ENCODE measurements around the gene STXBP2.

The STXBP2 gene

GRCh38 chr19:7596211-7596937, 40.5 kb upstream of the STXBP2 start:
- H2BK120ac ChIP-seq (ENCODE audit: low read depth, low read length): no peak overlapping the region
- peaks cover 5 to 6% of the 10 kb centered on the region in 2 donors for H3K4me1 ChIP-seq (ENCODE audit: control insufficient read depth in 2 of 2, insufficient read depth in 1 of 2, low read depth in 1 of 2, low read length in 2 of 2)
- no peak overlapping the region for H3K14ac ChIP-seq (ENCODE audit: low read length)
- H3K9ac ChIP-seq (ENCODE audit: low read depth, low read length, poor library complexity): peak overlapping the region; percentile 64
- WGBS, 2 donors (ENCODE audit: extremely low coverage in 2 of 2, insufficient read length in 2 of 2, insufficient replicate concordance in 1 of 2): no CpG with 5 or more reads among the region's 70 CpGs
- H3K36me3 ChIP-seq (replicated peaks in 1 of 2; ENCODE audit: control insufficient read depth in 2 of 2, insufficient read depth in 2 of 2, low read length in 2 of 2): no peaks in the 10 kb centered on the region
- no peak for DNase-seq (ENCODE audit: low spot score)
- H2BK15ac ChIP-seq (ENCODE audit: low read length): no peak overlapping the region
- H2AK5ac ChIP-seq (ENCODE audit: low read depth, low read length): peak overlapping the region; percentile 2
- peak overlapping the region; percentile 92 for H3K18ac ChIP-seq (ENCODE audit: low read length)
- peak overlapping the region; percentile 57 to 96 for H3K4me3 ChIP-seq (ENCODE audit: low read length in 2 of 2)
- H3K9me3 ChIP-seq (replicated peaks in 1 of 2; ENCODE audit: control insufficient read depth in 2 of 2, insufficient read depth in 1 of 2, low read depth in 1 of 2, low read length in 2 of 2): no peaks in the 10 kb centered on the region
- peak overlapping the region; percentile 71 for H2AFZ ChIP-seq (ENCODE audit: low read length)
- H3K4me2 ChIP-seq (ENCODE audit: insufficient read depth, low read length, poor library complexity, severe bottlenecking): peak overlapping the region; percentile 87
- H3K4ac ChIP-seq (ENCODE audit: low read length): no peak overlapping the region
- no peak overlapping the region for H3K27ac ChIP-seq (replicated peaks; ENCODE audit: low read length)
- no peak overlapping the region for H2BK12ac ChIP-seq (ENCODE audit: low read length)
- H2BK5ac ChIP-seq (ENCODE audit: low read length): peak overlapping the region; percentile 32
- H3K27me3 ChIP-seq (ENCODE audit: control insufficient read depth in 3 of 3, insufficient read depth in 3 of 3, low read depth in 1 of 3, low read length in 3 of 3): peaks cover 0 to 19% (median 7%) of the 10 kb centered on the region in 3 experiments
- H3K23ac ChIP-seq (ENCODE audit: low read depth, low read length, poor library complexity): no peak overlapping the region
- H4K8ac ChIP-seq (ENCODE audit: low read depth, low read length): no peak overlapping the region
- no peak overlapping the region for H4K91ac ChIP-seq (ENCODE audit: low read depth, low read length, poor library complexity)
- H3K79me1 ChIP-seq (ENCODE audit: low read depth, low read length): no peaks in the 10 kb centered on the region

- Histone ChIP-seq H3K18ac (ENCODE audit: low read length) (no peak overlapping the region), H2BK120ac (ENCODE audit: low read depth, low read length) (no peak overlapping the region), H3K27me3 (ENCODE audit: control insufficient read depth in 3 of 3, insufficient read depth in 3 of 3, low read depth in 1 of 3, low read length in 3 of 3) (peaks cover 0 to 16% (median 7%) of the 10 kb centered on the region in 3 experiments), H2AK5ac (ENCODE audit: low read depth, low read length) (no peak overlapping the region), H3K4me2 (ENCODE audit: insufficient read depth, low read length, poor library complexity, severe bottlenecking) (no peak overlapping the region), H3K4me1 (ENCODE audit: control insufficient read depth in 2 of 2, insufficient read depth in 1 of 2, low read depth in 1 of 2, low read length in 2 of 2) (peaks cover 5 to 6% of the 10 kb centered on the region in 2 donors), H3K27ac (replicated peaks; ENCODE audit: low read length) (no peak overlapping the region), H4K91ac (ENCODE audit: low read depth, low read length, poor library complexity) (no peak overlapping the region), H3K23ac (ENCODE audit: low read depth, low read length, poor library complexity) (no peak overlapping the region), H2BK5ac (ENCODE audit: low read length) (no peak overlapping the region), H3K4ac (ENCODE audit: low read length) (no peak overlapping the region), H2BK15ac (ENCODE audit: low read length) (no peak overlapping the region), H2BK12ac (ENCODE audit: low read length) (no peak overlapping the region), H3K79me1 (ENCODE audit: low read depth, low read length) (no peaks in the 10 kb centered on the region), H2AFZ (ENCODE audit: low read length) (no peak overlapping the region), H3K9ac (ENCODE audit: low read depth, low read length, poor library complexity) (no peak overlapping the region), H4K8ac (ENCODE audit: low read depth, low read length) (no peak overlapping the region), H3K4me3 (ENCODE audit: low read length in 2 of 2) (no peak overlapping the region), H3K9me3 (replicated peaks in 1 of 2; ENCODE audit: control insufficient read depth in 2 of 2, insufficient read depth in 1 of 2, low read depth in 1 of 2, low read length in 2 of 2) (no peaks in the 10 kb centered on the region), H3K14ac (ENCODE audit: low read length) (no peak overlapping the region), H3K36me3 (replicated peaks in 1 of 2; ENCODE audit: control insufficient read depth in 2 of 2, insufficient read depth in 2 of 2, low read length in 2 of 2) (no peaks in the 10 kb centered on the region)
- whole genome bisulfite sequencing, 2 donors (ENCODE audit: extremely low coverage in 2 of 2, insufficient read length in 2 of 2, insufficient replicate concordance in 1 of 2): no CpG with 5 or more reads among the region's 9 CpGs
- no peak for DNase-seq (ENCODE audit: low spot score)
Observed at GRCh38 chr19:7597689-7598088, 39.2 kb upstream of the STXBP2 start.

- Histone ChIP-seq H4K8ac (ENCODE audit: low read depth, low read length) (no peak overlapping the region), H3K18ac (ENCODE audit: low read length) (no peak overlapping the region), H3K4me3 (ENCODE audit: low read length in 2 of 2) (no peak overlapping the region), H3K9ac (ENCODE audit: low read depth, low read length, poor library complexity) (no peak overlapping the region), H2AFZ (ENCODE audit: low read length) (no peak overlapping the region), H3K4me1 (ENCODE audit: control insufficient read depth in 2 of 2, insufficient read depth in 1 of 2, low read depth in 1 of 2, low read length in 2 of 2) (peaks cover 5 to 6% of the 10 kb centered on the region in 2 donors), H3K79me1 (ENCODE audit: low read depth, low read length) (no peaks in the 10 kb centered on the region), H3K9me3 (replicated peaks in 1 of 2; ENCODE audit: control insufficient read depth in 2 of 2, insufficient read depth in 1 of 2, low read depth in 1 of 2, low read length in 2 of 2) (no peaks in the 10 kb centered on the region), H3K14ac (ENCODE audit: low read length) (no peak overlapping the region), H3K23ac (ENCODE audit: low read depth, low read length, poor library complexity) (no peak overlapping the region), H3K27me3 (ENCODE audit: control insufficient read depth in 3 of 3, insufficient read depth in 3 of 3, low read depth in 1 of 3, low read length in 3 of 3) (peaks cover 0 to 16% (median 7%) of the 10 kb centered on the region in 3 experiments), H2AK5ac (ENCODE audit: low read depth, low read length) (no peak overlapping the region), H3K4me2 (ENCODE audit: insufficient read depth, low read length, poor library complexity, severe bottlenecking) (no peak overlapping the region), H2BK15ac (ENCODE audit: low read length) (no peak overlapping the region), H2BK5ac (ENCODE audit: low read length) (no peak overlapping the region), H3K36me3 (replicated peaks in 1 of 2; ENCODE audit: control insufficient read depth in 2 of 2, insufficient read depth in 2 of 2, low read length in 2 of 2) (no peaks in the 10 kb centered on the region), H3K27ac (replicated peaks; ENCODE audit: low read length) (no peak overlapping the region), H2BK120ac (ENCODE audit: low read depth, low read length) (no peak overlapping the region), H2BK12ac (ENCODE audit: low read length) (no peak overlapping the region), H4K91ac (ENCODE audit: low read depth, low read length, poor library complexity) (no peak overlapping the region), H3K4ac (ENCODE audit: low read length) (no peak overlapping the region)
- WGBS, 2 donors (ENCODE audit: extremely low coverage in 2 of 2, insufficient read length in 2 of 2, insufficient replicate concordance in 1 of 2): no CpG with 5 or more reads among the region's 6 CpGs
- no peak for DNase-seq (ENCODE audit: low spot score)
Observed at GRCh38 chr19:7598180-7598579, 38.7 kb upstream of the STXBP2 start.

GRCh38 chr19:7600721-7601120, 36.2 kb upstream of the STXBP2 start:
- H2BK15ac ChIP-seq (ENCODE audit: low read length): no peak overlapping the region
- no peak overlapping the region for H3K23ac ChIP-seq (ENCODE audit: low read depth, low read length, poor library complexity)
- H3K4ac ChIP-seq (ENCODE audit: low read length): no peak overlapping the region
- H3K4me1 ChIP-seq (ENCODE audit: control insufficient read depth in 2 of 2, insufficient read depth in 1 of 2, low read depth in 1 of 2, low read length in 2 of 2): peaks cover 5 to 6% of the 10 kb centered on the region in 2 donors
- peaks cover 0 to 13% (median 7%) of the 10 kb centered on the region in 3 experiments for H3K27me3 ChIP-seq (ENCODE audit: control insufficient read depth in 3 of 3, insufficient read depth in 3 of 3, low read depth in 1 of 3, low read length in 3 of 3)
- DNase-seq (ENCODE audit: low spot score): no peak
- no peak overlapping the region for H2AFZ ChIP-seq (ENCODE audit: low read length)
- H2BK120ac ChIP-seq (ENCODE audit: low read depth, low read length): no peak overlapping the region
- H4K91ac ChIP-seq (ENCODE audit: low read depth, low read length, poor library complexity): no peak overlapping the region
- H2BK12ac ChIP-seq (ENCODE audit: low read length): no peak overlapping the region
- H3K4me3 ChIP-seq (ENCODE audit: low read length in 2 of 2): no peak overlapping the region
- no peak overlapping the region for H2BK5ac ChIP-seq (ENCODE audit: low read length)
- no peak overlapping the region for H3K27ac ChIP-seq (replicated peaks; ENCODE audit: low read length)
- H4K8ac ChIP-seq (ENCODE audit: low read depth, low read length): no peak overlapping the region
- no peaks in the 10 kb centered on the region for H3K9me3 ChIP-seq (replicated peaks in 1 of 2; ENCODE audit: control insufficient read depth in 2 of 2, insufficient read depth in 1 of 2, low read depth in 1 of 2, low read length in 2 of 2)
- no peak overlapping the region for H3K9ac ChIP-seq (ENCODE audit: low read depth, low read length, poor library complexity)
- H3K18ac ChIP-seq (ENCODE audit: low read length): no peak overlapping the region
- no peak overlapping the region for H2AK5ac ChIP-seq (ENCODE audit: low read depth, low read length)
- H3K4me2 ChIP-seq (ENCODE audit: insufficient read depth, low read length, poor library complexity, severe bottlenecking): no peak overlapping the region
- H3K79me1 ChIP-seq (ENCODE audit: low read depth, low read length): no peaks in the 10 kb centered on the region
- no peaks in the 10 kb centered on the region for H3K36me3 ChIP-seq (replicated peaks in 1 of 2; ENCODE audit: control insufficient read depth in 2 of 2, insufficient read depth in 2 of 2, low read length in 2 of 2)
- no peak overlapping the region for H3K14ac ChIP-seq (ENCODE audit: low read length)
